Upper lobe of left lung (tissue), 6 donors: ENCODE results near the gene CAMSAP1. TPM values are rescaled to one million over a fixed set of nuclear protein-coding genes. Genes with fewer than 3 reads are reported as not detected.
A peak's percentile ranks its signal among the peaks of the same experiment; 100 is the strongest.

Experiments used
- ATAC-seq, 2 donors: fragments of 200-7000 bp; cut with Tn5 transposase; one replicate each; pipeline ENCODE4 v1.9.1; 2022; ENCODE audit warnings: mild to moderate bottlenecking in 2 of 2, moderate library complexity in 2 of 2; ENCODE audit not compliant: low FRiP score in 2 of 2
- DNase-seq, 2 donors: peaks; one replicate each; pipeline ENCODE4 v3.0.0-alpha.2; 2019 to 2020
- H3K27ac ChIP-seq, 4 donors: fragments of 200-600 bp; sonication (generic); one replicate each; pipeline ENCODE4 v1.5.1; 2016 to 2019
- H3K27me3 ChIP-seq, 4 donors: fragments of 200-600 bp; sonication (generic); one replicate each; pipeline ENCODE4 v1.5.1; 2017 to 2019
- H3K36me3 ChIP-seq, 4 donors: fragments of 200-600 bp; sonication (generic); one replicate each; pipeline ENCODE4 v1.5.1; 2016 to 2019
- H3K4me1 ChIP-seq, 4 donors: fragments of 200-600 bp; sonication (generic); one replicate each; pipeline ENCODE4 v1.5.1; 2018 to 2019
- H3K4me3 ChIP-seq, 4 donors: fragments of 200-600 bp; sonication (generic); one replicate each; pipeline ENCODE4 v1.5.1; 2017 to 2019; ENCODE audit warnings: mild to moderate bottlenecking in 2 of 4, moderate library complexity in 1 of 4
- H3K9me3 ChIP-seq, 4 donors: fragments of 200-600 bp; sonication (generic); one replicate each; pipeline ENCODE4 v1.5.1; 2018 to 2019
- CTCF ChIP-seq, 6 experiments: fragments of 450-650 bp in 4 of 6; fragments of 200-600 bp in 2 of 6; sonication (generic) in 2 of 6; IDR thresholded peaks; one replicate each; pipeline ENCODE4 v1.5.1; 2016 to 2019; ENCODE audit warnings: antibody characterized with exemption in 6 of 6
- EP300 ChIP-seq, 4 donors: sonication (generic); formaldehyde crosslinking; IDR thresholded peaks; one replicate each; pipeline ENCODE4 v1.5.1; 2017; ENCODE audit warnings: antibody characterized with exemption in 4 of 4, control low read depth in 2 of 4
- POLR2A ChIP-seq, 4 donors: fragments of 450-650 bp; IDR thresholded peaks; one replicate each; pipeline ENCODE4 v1.5.1; 2016 to 2017; ENCODE audit warnings: antibody characterized with exemption in 4 of 4, mild to moderate bottlenecking in 2 of 4
- POLR2AphosphoS5 ChIP-seq, 2 donors: sonication (generic); formaldehyde crosslinking; IDR thresholded peaks; one replicate each; pipeline ENCODE4 v1.5.1; 2017; ENCODE audit warnings: antibody characterized with exemption in 2 of 2
- WGBS, 2 donors: methylation state at CpG; one replicate each; pipeline ENCODE4 v1.1.5; 2017 to 2018; 5-methylcytosine and 5-hydroxymethylcytosine counted together
- total RNA-seq, 6 donors: library from RNA; depleted of rRNA in 4 of 6; stranded (reverse); fragments of >200 nt in 4 of 6; gene quantifications; one replicate each; pipeline versions ENCODE4 v1.1.0 to v1.2.1, GENCODE V29; 2016 to 2021
- donor health status: DM: no; HTN: no; CAD: no; lungs with moderate emphysema.
- donor health status: DM: no; HTN: yes; CAD: no; lungs with severe emphysema.

CAMSAP1 gene
- total RNA-seq, 6 donors from 2014 or later = 29.9 to 39.7 (median 34.1) TPM

GRCh38 chr9:135827866-135828580 is 79.3 kb downstream of the CAMSAP1 start:
- ATAC-seq = no peak
- Histone ChIP-seq H3K4me1 (no peaks in the 10 kb centered on the region), H3K9me3 (peaks cover 0 to 9% (median 2%) of the 10 kb centered on the region in 4 donors), H3K4me3 (no peak overlapping the region), H3K27me3 (no peaks in the 10 kb centered on the region), H3K27ac (no peak overlapping the region), H3K36me3 (peaks cover 0 to 34% (median 25%) of the 10 kb centered on the region in 4 donors)
- no peak for TF ChIP-seq POLR2A (IDR thresholded peaks at IDR 0.05)
- no peak for TF ChIP-seq POLR2AphosphoS5 (IDR thresholded peaks at IDR 0.05)
- TF ChIP-seq EP300 (IDR thresholded peaks at IDR 0.05) = no peak
- no peak for TF ChIP-seq CTCF (IDR thresholded peaks at IDR 0.05)
- WGBS, 2 donors = 96 to 98% methylated on average over 9 to 13 of the region's 13 CpGs
- no peak for DNase-seq

- ATAC-seq = no peak
- no peak overlapping the region for H3K4me3 ChIP-seq
- WGBS, 2 donors = 93 to 96% methylated on average over 12 of the region's 12 CpGs
- H3K36me3 ChIP-seq = peaks cover 0 to 41% (median 32%) of the 10 kb centered on the region in 4 donors
- H3K4me1 ChIP-seq = no peaks in the 10 kb centered on the region
- H3K27me3 ChIP-seq = no peaks in the 10 kb centered on the region
- no peak for TF ChIP-seq POLR2A (IDR thresholded peaks at IDR 0.05)
- no peak for DNase-seq
- peaks cover 0 to 9% (median 2%) of the 10 kb centered on the region in 4 donors for H3K9me3 ChIP-seq
- no peak overlapping the region for H3K27ac ChIP-seq
Measured at GRCh38 chr9:135827301-135827700, 80.0 kb downstream of the CAMSAP1 start.

- Histone ChIP-seq H3K36me3 (peaks cover 0 to 51% (median 43%) of the 10 kb centered on the region in 4 donors), H3K27me3 (no peaks in the 10 kb centered on the region), H3K4me3 (no peak overlapping the region), H3K9me3 (peaks cover 0 to 9% (median 2%) of the 10 kb centered on the region in 4 donors), H3K4me1 (no peaks in the 10 kb centered on the region), H3K27ac (no peak overlapping the region)
- 96 to 97% methylated on average over 14 of the region's 14 CpGs for WGBS, 2 donors
- DNase-seq (peak in 1 of 2 donors; percentile 68), ATAC-seq (peak in 1 of 2 donors; percentile 54)
- TF ChIP-seq POLR2A (IDR thresholded peaks at IDR 0.05) (no peak), EP300 (IDR thresholded peaks at IDR 0.05) (no peak), CTCF (IDR thresholded peaks at IDR 0.05) (no peak), POLR2AphosphoS5 (IDR thresholded peaks at IDR 0.05) (no peak)
Measured at GRCh38 chr9:135826188-135826545, 81.2 kb downstream of the CAMSAP1 start.

GRCh38 chr9:135825435-135826187 is 81.7 kb downstream of the CAMSAP1 start:
- H3K4me1 ChIP-seq = no peaks in the 10 kb centered on the region
- H3K36me3 ChIP-seq = peaks cover 0 to 57% (median 49%) of the 10 kb centered on the region in 4 donors
- H3K9me3 ChIP-seq = peaks cover 0 to 9% (median 2%) of the 10 kb centered on the region in 4 donors
- ATAC-seq (no peak), DNase-seq (no peak)
- H3K27me3 ChIP-seq = no peaks in the 10 kb centered on the region
- WGBS, 2 donors = 86 to 95% methylated on average over 20 to 25 of the region's 25 CpGs
- no peak overlapping the region for H3K4me3 ChIP-seq
- no peak overlapping the region for H3K27ac ChIP-seq
- TF ChIP-seq POLR2AphosphoS5 (IDR thresholded peaks at IDR 0.05) (no peak), CTCF (IDR thresholded peaks at IDR 0.05) (no peak), EP300 (IDR thresholded peaks at IDR 0.05) (no peak), POLR2A (IDR thresholded peaks at IDR 0.05) (no peak)

- TF ChIP-seq EP300 (IDR thresholded peaks at IDR 0.05) (no peak), POLR2A (IDR thresholded peaks at IDR 0.05) (no peak), CTCF (IDR thresholded peaks at IDR 0.05) (no peak), POLR2AphosphoS5 (IDR thresholded peaks at IDR 0.05) (no peak)
- DNase-seq (no peak), ATAC-seq (no peak)
- H3K9me3 ChIP-seq = no peaks in the 10 kb centered on the region
- 95 to 98% methylated on average over 12 of the region's 12 CpGs for WGBS, 2 donors
- no peak overlapping the region for H3K27ac ChIP-seq
- no peak overlapping the region for H3K4me3 ChIP-seq
- no peaks in the 10 kb centered on the region for H3K4me1 ChIP-seq
- H3K27me3 ChIP-seq = no peaks in the 10 kb centered on the region
- H3K36me3 ChIP-seq = peaks cover 7 to 79% (median 66%) of the 10 kb centered on the region in 4 donors
Measured at GRCh38 chr9:135823036-135823435, 84.3 kb downstream of the CAMSAP1 start.
